GM21423 (cell line): ENCODE results near the gene MROH7.
A peak's percentile ranks its signal among the peaks of the same experiment; 100 is the strongest.

Experiments
- ATAC-seq: cut with Tn5 transposase; IDR thresholded peaks from one replicate; pipeline ENCODE4 v1.9.1; 2021; ENCODE audit warnings: mild to moderate bottlenecking, moderate library complexity; ENCODE audit not compliant: unreplicated experiment

MROH7 gene

DNA sequence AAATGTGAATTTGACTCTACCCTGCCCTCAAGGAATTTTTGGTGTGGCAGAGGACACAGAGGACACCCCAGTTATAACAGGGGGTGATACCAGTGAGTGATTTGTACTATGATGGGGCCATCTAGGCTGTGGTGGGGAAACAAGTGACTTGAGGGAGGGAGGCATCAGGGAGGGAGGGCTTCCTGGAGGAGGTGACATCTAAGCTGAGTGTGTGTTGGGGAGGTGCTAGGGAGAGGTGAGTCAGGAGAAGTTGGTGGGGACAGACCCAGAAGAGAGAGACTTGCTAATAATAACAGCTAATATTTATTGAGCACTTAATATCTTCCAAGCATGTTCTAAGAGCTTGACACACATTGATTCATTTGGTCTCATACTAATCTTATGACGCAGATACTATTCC is 54.2 kb downstream of the MROH7 start:
- ATAC-seq, result no peak

- no peak for ATAC-seq
Measured at GRCh38 chr1:54696262-54696661, 54.7 kb downstream of the MROH7 start.

DNA sequence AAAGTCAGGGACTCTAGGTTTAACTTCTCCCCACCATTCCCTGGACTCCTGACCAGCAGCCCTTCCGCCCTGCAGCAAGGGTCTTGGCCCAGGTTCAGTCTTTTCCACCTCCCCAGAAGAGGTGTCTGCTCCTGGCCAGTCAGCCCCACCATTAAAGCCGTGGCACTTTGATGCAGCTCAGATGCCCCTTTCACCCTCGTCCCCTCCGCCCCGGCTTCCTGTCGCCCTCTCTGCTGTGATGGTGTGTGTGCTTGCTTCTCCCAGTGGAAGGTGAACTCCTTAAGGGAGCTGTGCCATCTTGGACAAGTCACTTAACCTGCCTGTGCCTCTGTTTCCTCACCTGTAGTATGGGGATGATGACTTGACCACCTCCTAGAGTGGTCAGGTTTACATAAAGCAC is 56.3 kb downstream of the MROH7 start:
- ATAC-seq, result no peak

- ATAC-seq, result no peak
Measured at GRCh38 chr1:54698346-54698745, 56.8 kb downstream of the MROH7 start.

DNA sequence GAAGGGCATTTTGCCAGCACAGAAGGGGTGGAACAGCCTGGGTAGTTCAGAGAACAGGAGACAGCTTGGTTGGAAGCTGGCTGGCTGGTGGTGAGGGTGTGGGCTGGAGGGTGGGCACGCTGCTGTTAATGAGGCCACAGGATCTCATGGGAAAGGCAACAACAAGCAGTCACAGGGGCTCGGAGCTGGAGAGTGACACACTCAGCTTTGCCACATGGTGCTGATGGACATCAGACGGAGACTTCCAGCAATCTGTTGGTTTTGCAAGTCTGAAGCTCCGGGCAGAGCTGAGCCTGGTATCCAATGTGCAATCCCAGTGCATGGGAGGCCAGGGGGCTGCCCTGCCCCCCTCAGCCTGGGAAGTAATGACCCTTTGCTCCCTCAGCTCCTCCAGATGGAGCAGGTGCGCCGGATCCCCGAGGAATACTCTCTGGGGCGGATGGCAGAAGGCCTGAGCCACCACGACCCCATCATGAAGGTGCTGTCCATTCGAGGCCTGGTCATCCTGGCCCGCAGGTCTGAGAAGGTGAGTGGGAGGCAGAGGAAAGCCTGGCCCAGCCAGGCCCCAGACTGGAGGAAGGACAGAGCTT is 58.4 kb downstream of the MROH7 start:
- ATAC-seq, result no peak

DNA sequence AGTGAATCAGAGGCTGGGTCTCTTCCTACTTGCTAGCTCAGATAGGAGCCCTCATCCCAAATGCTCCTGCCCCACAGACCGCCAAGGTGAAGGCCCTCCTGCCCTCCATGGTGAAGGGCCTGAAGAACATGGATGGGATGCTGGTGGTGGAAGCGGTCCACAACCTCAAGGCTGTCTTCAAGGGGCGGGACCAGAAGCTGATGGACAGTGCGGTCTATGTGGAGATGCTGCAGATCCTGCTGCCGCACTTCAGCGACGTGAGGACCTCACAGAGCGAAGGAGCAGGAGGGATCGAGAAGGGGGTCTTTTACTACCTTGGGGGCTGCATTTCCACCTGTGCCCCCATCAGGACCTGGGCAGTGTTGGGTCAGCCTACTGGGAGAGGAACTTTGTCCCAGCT is 59.5 kb downstream of the MROH7 start:
- no peak for ATAC-seq

- no peak for ATAC-seq
Measured at GRCh38 chr1:54701996-54702395, 60.4 kb downstream of the MROH7 start.

GRCh38 chr1:54703471-54703870 is 61.9 kb downstream of the MROH7 start:
- no peak for ATAC-seq

GRCh38 chr1:54705153-54705552 is 63.6 kb downstream of the MROH7 start:
- no peak for ATAC-seq

DNA sequence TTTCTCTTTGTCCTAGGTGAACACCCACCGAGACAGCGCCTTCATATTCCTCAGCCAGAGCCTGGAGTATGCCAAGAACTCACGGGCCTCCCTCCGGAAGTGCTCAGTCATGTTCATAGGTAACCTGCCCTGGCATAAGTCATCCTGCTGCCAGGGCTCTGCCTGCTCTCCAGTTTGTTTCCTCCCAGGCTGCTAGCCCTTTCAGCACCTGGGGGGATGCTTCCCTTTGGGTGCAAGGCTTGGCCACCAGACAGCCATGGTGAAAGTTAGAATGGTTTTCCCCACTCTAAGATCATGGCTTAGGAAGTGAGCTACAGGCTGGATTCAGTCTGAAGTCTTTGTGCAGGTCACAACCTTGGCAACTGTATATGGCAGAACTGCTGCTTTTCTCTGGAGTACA is 64.8 kb downstream of the MROH7 start:
- ATAC-seq, result no peak

DNA sequence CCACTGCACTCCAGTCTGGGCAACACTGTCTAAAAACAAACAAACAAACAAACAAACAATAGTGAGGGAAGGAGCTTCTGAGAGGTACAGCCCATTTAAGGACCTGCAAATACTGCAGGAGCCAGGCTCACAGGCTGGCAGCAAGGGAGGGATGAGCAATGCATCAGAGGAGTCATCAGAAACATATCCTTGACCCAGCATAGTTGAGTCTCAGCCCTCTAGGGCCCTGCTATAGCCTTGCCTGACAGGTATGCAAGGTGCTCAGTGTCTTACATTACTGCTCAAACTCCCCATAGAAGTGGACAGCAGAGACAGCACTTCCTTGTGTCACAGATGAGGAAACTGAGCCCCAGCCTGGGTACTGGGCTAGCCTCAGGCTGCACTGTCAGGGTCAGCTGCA is 66.8 kb downstream of the MROH7 start:
- no peak for ATAC-seq

DNA sequence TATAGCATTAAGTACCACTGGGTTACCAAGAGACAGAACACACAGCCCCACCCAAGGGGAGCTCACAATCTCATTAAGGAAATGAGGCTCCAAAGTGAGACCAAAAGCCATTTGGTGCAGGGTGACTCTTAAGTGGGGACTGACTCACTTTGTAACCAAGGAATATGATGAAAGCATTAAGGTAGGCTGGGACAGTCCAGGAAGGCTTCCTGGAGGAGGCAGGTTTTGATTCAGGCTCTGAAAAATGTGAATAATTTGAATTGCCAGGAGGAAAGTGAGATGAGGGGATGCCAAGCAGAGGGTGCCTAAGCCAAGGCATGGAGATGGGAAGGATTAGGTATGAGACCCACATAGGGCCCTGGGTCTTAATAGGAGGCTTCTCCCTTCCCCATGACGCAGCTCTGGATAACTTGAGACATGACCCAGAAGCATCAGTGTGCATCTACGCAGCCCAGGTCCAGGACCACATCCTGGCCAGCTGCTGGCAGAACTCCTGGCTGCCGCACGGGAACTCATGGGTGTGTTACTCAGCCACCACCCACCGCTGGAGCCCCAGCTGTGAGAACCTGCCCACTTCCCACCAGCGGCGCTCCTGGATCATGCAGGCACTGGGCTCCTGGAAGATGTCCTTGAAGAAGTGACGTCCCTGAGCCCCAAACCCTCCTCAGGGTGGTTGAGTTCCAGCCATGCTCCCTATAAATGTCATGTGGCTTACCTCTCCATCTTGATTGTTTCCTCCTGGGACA is 68.1 kb downstream of the MROH7 start:
- no peak for ATAC-seq

DNA sequence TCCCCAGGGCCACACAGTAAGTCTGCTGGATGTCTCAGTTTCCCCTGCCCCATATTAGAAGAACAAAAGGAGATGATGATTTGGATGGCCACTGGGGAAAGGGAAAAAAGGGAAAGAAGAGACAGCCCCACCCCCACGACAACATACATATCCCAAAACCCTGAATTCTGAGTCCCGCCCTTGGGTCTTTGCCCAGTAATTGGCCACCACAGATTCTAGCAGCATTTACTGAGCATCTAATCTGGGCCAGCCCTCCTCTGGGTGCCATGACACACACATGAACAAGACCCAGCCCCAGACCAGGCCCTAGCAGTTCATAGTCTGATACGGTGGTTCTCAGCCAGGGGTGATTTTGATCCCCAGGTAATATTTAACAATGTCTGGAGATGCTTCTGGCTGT is 68.8 kb downstream of the MROH7 start:
- ATAC-seq, result no peak

- ATAC-seq, result no peak
Measured at GRCh38 chr1:54710841-54711240, 69.3 kb downstream of the MROH7 start.

GRCh38 chr1:54711536-54711935 is 70.0 kb downstream of the MROH7 start:
- ATAC-seq, result no peak

GRCh38 chr1:54714881-54715492 is 73.4 kb downstream of the MROH7 start:
- ATAC-seq, result no peak

- ATAC-seq, result peak; percentile 95
Measured at GRCh38 chr1:54715493-54716298, 74.1 kb downstream of the MROH7 start, which contains the start of gene TTC4. Gene TTC4, plus strand, starts transcription at chr1:54715861. Its CDS starts 48 bp downstream, at chr1:54715909.

DNA sequence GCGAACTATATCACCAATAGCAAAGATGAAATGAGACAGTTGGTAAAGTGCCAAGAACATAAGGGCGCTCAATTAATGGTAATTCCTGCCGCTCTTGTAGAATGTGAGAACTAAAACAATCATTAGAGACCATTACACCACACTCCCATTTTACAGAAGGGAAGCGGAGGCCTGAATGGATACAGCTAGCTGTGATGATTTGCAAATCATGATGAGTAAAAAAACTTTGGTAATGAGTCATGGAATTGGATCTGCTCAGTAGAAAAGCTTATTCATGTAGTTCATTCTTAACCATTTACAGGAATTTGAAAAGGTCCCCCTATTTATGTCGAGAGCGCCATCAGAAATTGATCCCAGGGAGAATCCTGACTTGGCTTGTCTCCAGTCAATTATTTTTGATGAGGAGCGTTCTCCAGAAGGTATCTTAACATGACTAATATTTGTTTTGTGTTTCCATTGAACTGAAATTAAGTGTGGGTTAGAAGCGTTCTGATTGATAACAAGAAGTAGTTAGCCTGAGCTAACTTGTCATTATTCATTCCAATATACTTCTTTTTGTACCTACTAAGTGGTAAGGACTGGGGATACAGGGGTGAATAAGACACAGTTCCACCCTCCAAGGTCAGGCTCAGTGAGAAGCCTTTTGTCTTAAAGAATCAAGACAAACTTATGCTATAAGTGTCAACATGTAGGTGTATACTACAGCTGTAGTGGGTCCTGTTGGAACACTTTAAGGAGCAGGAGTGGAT is 74.9 kb downstream of the MROH7 start:
- ATAC-seq, result no peak

DNA sequence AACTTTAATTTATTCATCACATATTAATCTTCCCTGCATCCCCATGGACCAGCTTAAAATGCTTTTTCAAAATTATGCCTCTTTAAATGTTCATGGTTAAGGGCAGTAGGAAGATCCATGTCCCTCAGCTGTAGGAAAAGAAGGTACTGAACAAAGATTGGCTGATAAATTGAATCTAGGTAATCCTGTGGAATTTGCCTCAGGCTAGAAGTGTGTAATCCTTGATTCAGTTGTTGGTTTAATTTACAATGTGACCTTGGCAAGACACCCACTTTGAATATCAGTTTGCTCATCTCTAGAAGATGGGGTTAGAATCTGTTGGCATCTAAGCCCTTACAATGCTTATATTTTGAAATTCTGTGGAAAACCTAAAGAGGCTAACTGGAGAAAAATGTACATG is 80.1 kb downstream of the MROH7 start:
- ATAC-seq, result no peak

DNA sequence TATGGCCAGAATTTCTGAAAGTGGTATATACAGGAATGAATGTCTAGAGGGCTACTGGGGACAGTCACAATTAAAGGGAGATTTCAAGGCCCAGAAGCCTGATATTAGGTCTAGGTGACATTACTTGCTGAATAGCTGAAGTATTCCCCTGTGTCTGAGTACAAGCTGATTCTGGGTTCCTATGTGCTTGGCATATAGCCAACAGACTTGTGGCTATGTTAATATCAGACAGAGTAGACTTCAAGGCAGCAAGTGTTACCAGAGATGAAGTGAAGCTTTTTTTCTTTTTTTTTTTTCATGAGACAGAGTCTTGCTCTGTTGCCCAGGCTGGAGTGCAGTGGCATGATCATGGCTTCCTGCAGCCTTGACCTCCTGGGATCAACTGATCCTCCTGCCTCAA is 82.4 kb downstream of the MROH7 start:
- ATAC-seq, result no peak

- ATAC-seq, result no peak
Measured at GRCh38 chr1:54724771-54725170, 83.2 kb downstream of the MROH7 start.
